ENCODE measurements around the gene P2RY8. TPM values are rescaled to one million over a fixed set of nuclear protein-coding genes. Genes with fewer than 3 reads are reported as not detected.

P2RY8 gene
- total RNA-seq, 3 donors from 2014 or later (not counting 1 experiment from before 2014, with no cell fraction given), result 73.7 to 114 (median 107) TPM

- H3K4me1 ChIP-seq (ENCODE audit: control insufficient read depth, insufficient read depth, low read length), result no peaks in the 10 kb centered on the region
- no peak overlapping the region for H3K27ac ChIP-seq (ENCODE audit: low read length)
- no peak for TF ChIP-seq CTCF (IDR thresholded peaks at IDR 0.05)
- intact Hi-C loops (cut with micrococcal nuclease), result no loop called here
- no peak for DNase-seq
- H3K27me3 ChIP-seq (ENCODE audit: control insufficient read depth, insufficient read depth, low read length), result no peaks in the 10 kb centered on the region
- H3K9me3 ChIP-seq (ENCODE audit: control insufficient read depth, insufficient read depth, low read length), result peaks cover 25% of the 10 kb centered on the region
- no peaks in the 10 kb centered on the region for H3K27me3 Mint-ChIP-seq (ENCODE audit: low read depth in 2 of 2)
- peaks cover 0 to 10% of the 10 kb centered on the region in 2 donors for H3K4me1 Mint-ChIP-seq
- H3K36me3 ChIP-seq (ENCODE audit: control insufficient read depth, insufficient read depth, low read length), result peaks cover 34% of the 10 kb centered on the region
- no peak overlapping the region for H3K27ac Mint-ChIP-seq
- 71% methylated on average over 2 of the region's 2 CpGs for WGBS (ENCODE audit: insufficient coverage)
- no peak overlapping the region for H3K4me3 Mint-ChIP-seq
- peaks cover 8% of the 10 kb centered on the region for H3K36me3 Mint-ChIP-seq
- H3K4me3 ChIP-seq (ENCODE audit: low read length), result no peak overlapping the region
- ATAC-seq, result no peak
- H3K9me3 Mint-ChIP-seq, result peaks cover 9 to 16% of the 10 kb centered on the region in 2 donors
These were observed 113.8 kb downstream of the P2RY8 start for GRCh38 chrX:1423215-1423614.

- Histone ChIP-seq H3K4me3 (ENCODE audit: low read length) (no peak overlapping the region), H3K9me3 (ENCODE audit: control insufficient read depth, insufficient read depth, low read length) (peaks cover 26% of the 10 kb centered on the region), H3K27me3 (ENCODE audit: control insufficient read depth, insufficient read depth, low read length) (no peaks in the 10 kb centered on the region), H3K27ac (ENCODE audit: low read length) (no peak overlapping the region), H3K36me3 (ENCODE audit: control insufficient read depth, insufficient read depth, low read length) (peaks cover 31% of the 10 kb centered on the region), H3K4me1 (ENCODE audit: control insufficient read depth, insufficient read depth, low read length) (no peaks in the 10 kb centered on the region)
- no peak for TF ChIP-seq CTCF (IDR thresholded peaks at IDR 0.05)
- Mint-ChIP-seq H3K9me3 (peaks cover 9 to 16% of the 10 kb centered on the region in 2 donors), H3K4me3 (no peak overlapping the region), H3K27me3 (ENCODE audit: low read depth in 2 of 2) (no peaks in the 10 kb centered on the region), H3K36me3 (peaks cover 8% of the 10 kb centered on the region), H3K27ac (no peak overlapping the region), H3K4me1 (peaks cover 0 to 10% of the 10 kb centered on the region in 2 donors)
- DNase-seq (no peak), ATAC-seq (no peak)
- intact Hi-C loops (cut with micrococcal nuclease), result no loop called here
- WGBS (ENCODE audit: insufficient coverage), result 91% methylated on average over 4 of the region's 4 CpGs
These were observed 114.9 kb downstream of the P2RY8 start for GRCh38 chrX:1422135-1422465.

- 98% methylated on average over 17 of the region's 19 CpGs for WGBS (ENCODE audit: insufficient coverage)
- H3K36me3 ChIP-seq (ENCODE audit: control insufficient read depth, insufficient read depth, low read length), result peaks cover 30% of the 10 kb centered on the region
- H3K27ac ChIP-seq (ENCODE audit: low read length), result no peak overlapping the region
- no peak overlapping the region for H3K4me3 Mint-ChIP-seq
- DNase-seq (no peak), ATAC-seq (no peak)
- TF ChIP-seq CTCF (IDR thresholded peaks at IDR 0.05), result no peak
- H3K27me3 ChIP-seq (ENCODE audit: control insufficient read depth, insufficient read depth, low read length), result no peaks in the 10 kb centered on the region
- H3K9me3 ChIP-seq (ENCODE audit: control insufficient read depth, insufficient read depth, low read length), result peaks cover 26% of the 10 kb centered on the region
- intact Hi-C loops (cut with micrococcal nuclease), result no loop called here
- H3K4me1 ChIP-seq (ENCODE audit: control insufficient read depth, insufficient read depth, low read length), result no peaks in the 10 kb centered on the region
- H3K9me3 Mint-ChIP-seq, result peaks cover 9 to 16% of the 10 kb centered on the region in 2 donors
- H3K27ac Mint-ChIP-seq, result no peak overlapping the region
- H3K4me3 ChIP-seq (ENCODE audit: low read length), result no peak overlapping the region
- H3K4me1 Mint-ChIP-seq, result peaks cover 0 to 10% of the 10 kb centered on the region in 2 donors
- peaks cover 8% of the 10 kb centered on the region for H3K36me3 Mint-ChIP-seq
- H3K27me3 Mint-ChIP-seq (ENCODE audit: low read depth in 2 of 2), result no peaks in the 10 kb centered on the region
These were observed 115.4 kb downstream of the P2RY8 start for GRCh38 chrX:1421433-1422134.

- peaks cover 8% of the 10 kb centered on the region for H3K36me3 Mint-ChIP-seq
- peaks cover 23% of the 10 kb centered on the region for H3K36me3 ChIP-seq (ENCODE audit: control insufficient read depth, insufficient read depth, low read length)
- no peak overlapping the region for H3K4me3 ChIP-seq (ENCODE audit: low read length)
- no peak for TF ChIP-seq CTCF (IDR thresholded peaks at IDR 0.05)
- peaks cover 9 to 16% of the 10 kb centered on the region in 2 donors for H3K9me3 Mint-ChIP-seq
- H3K4me1 ChIP-seq (ENCODE audit: control insufficient read depth, insufficient read depth, low read length), result no peaks in the 10 kb centered on the region
- no peak overlapping the region for H3K27ac ChIP-seq (ENCODE audit: low read length)
- peak overlapping the region in 1 of 2 donors; percentile 70 for H3K27ac Mint-ChIP-seq
- intact Hi-C loops (cut with micrococcal nuclease), result no loop called here
- WGBS (ENCODE audit: insufficient coverage), result 89% methylated on average over 14 of the region's 14 CpGs
- H3K27me3 Mint-ChIP-seq (ENCODE audit: low read depth in 2 of 2), result no peaks in the 10 kb centered on the region
- H3K27me3 ChIP-seq (ENCODE audit: control insufficient read depth, insufficient read depth, low read length), result no peaks in the 10 kb centered on the region
- no peak for ATAC-seq
- H3K4me1 Mint-ChIP-seq, result peaks cover 0 to 10% of the 10 kb centered on the region in 2 donors
- H3K9me3 ChIP-seq (ENCODE audit: control insufficient read depth, insufficient read depth, low read length), result peaks cover 26% of the 10 kb centered on the region
- H3K4me3 Mint-ChIP-seq, result no peak overlapping the region
- DNase-seq, result no peak
These were observed 116.6 kb downstream of the P2RY8 start for GRCh38 chrX:1420371-1420770.
